SK-N-SH treated with all-trans-retinoic acid at 6 μM for 48 hours (cell line): ENCODE results near the gene LPP.

Source experiments
- ESRRG ChIP-seq: fragments of 250-450 bp; sonication (Bioruptor Pico); IDR thresholded peaks from 2 replicates; pipeline ENCODE4 v1.6.1; 2021; ENCODE audit warnings: mild to moderate bottlenecking
- GLIS3 ChIP-seq: fragments of 250-450 bp; sonication (Bioruptor Pico); IDR thresholded peaks from 2 replicates; pipeline ENCODE4 v1.5.0; 2020; ENCODE audit warnings: mild to moderate bottlenecking, moderate library complexity
- ISL1 ChIP-seq: fragments of 250-450 bp; sonication (Bioruptor Pico); IDR thresholded peaks from 2 replicates; pipeline ENCODE4 v2.1.2; 2022; ENCODE audit warnings: mild to moderate bottlenecking, moderate library complexity
- OSR1 ChIP-seq: fragments of 250-450 bp; sonication (Bioruptor Pico); IDR thresholded peaks from 2 replicates; pipeline ENCODE4 v1.8.0; 2022; ENCODE audit warnings: moderate library complexity, mild to moderate bottlenecking, inconsistent platforms
- ZNF565 ChIP-seq: fragments of 450-650 bp; formaldehyde crosslinking; conservative IDR thresholded peaks from 2 replicates; pipeline ENCODE4 v1.5.0; 2020; ENCODE audit warnings: low read depth, mild to moderate bottlenecking, moderate library complexity
- ZNF8 ChIP-seq: fragments of 450-650 bp; formaldehyde crosslinking; IDR thresholded peaks from 2 replicates; pipeline ENCODE4 v1.5.0; 2020; ENCODE audit warnings: mild to moderate bottlenecking, moderate library complexity
- TF ChIP-seq, protein P1 (sequence below): fragments of 250-450 bp; sonication (Bioruptor Pico); IDR thresholded peaks from 2 replicates; pipeline ENCODE4 v1.8.0; 2020; ENCODE audit warnings: mild to moderate bottlenecking, moderate library complexity, borderline replicate concordance

DNA sequence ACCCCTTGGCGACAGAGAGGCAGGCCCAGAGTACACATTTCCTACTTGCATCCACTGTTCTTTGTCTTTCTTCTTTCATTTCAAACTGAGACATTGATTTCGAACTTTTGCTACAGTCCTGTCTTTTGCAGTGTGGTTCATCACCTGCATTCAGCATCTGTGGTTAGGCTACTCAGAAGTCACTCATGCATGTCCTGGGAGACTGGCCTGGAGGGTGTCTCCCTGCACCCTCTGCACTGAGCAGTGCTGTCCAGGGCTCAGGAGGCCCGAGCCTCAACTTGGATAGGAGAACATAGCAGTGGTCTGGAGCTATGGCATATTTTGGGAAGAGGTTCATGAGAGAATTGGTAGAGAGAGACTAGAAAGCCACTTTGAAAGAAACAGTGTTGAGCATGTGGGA, 777.6 kb downstream of the LPP start:
- TF ChIP-seq ESRRG (CRISPR knock-in tag) (no peak), ZNF8 (no peak), ZNF565 (CRISPR knock-in tag) (no peak), GLIS3 (CRISPR knock-in tag) (no peak), ISL1 (no peak), OSR1 (no peak)
- TF ChIP-seq, protein P1, sequence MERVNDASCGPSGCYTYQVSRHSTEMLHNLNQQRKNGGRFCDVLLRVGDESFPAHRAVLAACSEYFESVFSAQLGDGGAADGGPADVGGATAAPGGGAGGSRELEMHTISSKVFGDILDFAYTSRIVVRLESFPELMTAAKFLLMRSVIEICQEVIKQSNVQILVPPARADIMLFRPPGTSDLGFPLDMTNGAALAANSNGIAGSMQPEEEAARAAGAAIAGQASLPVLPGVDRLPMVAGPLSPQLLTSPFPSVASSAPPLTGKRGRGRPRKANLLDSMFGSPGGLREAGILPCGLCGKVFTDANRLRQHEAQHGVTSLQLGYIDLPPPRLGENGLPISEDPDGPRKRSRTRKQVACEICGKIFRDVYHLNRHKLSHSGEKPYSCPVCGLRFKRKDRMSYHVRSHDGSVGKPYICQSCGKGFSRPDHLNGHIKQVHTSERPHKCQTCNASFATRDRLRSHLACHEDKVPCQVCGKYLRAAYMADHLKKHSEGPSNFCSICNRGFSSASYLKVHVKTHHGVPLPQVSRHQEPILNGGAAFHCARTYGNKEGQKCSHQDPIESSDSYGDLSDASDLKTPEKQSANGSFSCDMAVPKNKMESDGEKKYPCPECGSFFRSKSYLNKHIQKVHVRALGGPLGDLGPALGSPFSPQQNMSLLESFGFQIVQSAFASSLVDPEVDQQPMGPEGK = no peak
